Measurements from ENCODE around the gene DCXR.

The DCXR gene

DNA sequence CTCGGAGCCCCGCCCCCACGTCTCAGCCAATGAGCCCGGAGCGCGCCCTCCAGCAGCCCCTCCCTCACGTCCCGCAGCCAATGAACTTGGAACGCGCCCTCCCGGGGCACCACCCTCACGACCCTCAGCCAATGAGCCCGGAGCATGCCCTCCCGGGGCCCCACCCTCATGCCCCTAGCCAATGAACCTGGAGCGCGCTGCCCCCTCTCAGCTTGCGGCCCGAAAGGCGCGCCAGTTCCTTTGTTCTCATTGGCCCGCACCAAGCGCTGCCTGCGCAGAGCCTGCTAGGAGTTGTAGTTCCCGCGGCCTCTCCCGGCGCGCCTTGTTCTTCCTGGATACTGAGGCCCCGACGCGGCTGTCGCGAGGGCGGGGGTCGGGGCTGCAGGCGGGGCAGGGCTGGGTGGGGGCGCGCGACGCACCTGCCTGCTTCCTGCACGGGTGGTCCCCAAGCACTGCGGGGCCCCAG is 14.5 kb downstream of the DCXR start, which contains the start of gene LRRC45:
LRRC45 (plus strand) TSS at position 325 of the 466 bp plus-strand sequence. CDS start 339 bp downstream, outside the sequence.
- peak; percentile 98 for DNase-seq (ENCODE audit: low read depth, low spot score)

DNA sequence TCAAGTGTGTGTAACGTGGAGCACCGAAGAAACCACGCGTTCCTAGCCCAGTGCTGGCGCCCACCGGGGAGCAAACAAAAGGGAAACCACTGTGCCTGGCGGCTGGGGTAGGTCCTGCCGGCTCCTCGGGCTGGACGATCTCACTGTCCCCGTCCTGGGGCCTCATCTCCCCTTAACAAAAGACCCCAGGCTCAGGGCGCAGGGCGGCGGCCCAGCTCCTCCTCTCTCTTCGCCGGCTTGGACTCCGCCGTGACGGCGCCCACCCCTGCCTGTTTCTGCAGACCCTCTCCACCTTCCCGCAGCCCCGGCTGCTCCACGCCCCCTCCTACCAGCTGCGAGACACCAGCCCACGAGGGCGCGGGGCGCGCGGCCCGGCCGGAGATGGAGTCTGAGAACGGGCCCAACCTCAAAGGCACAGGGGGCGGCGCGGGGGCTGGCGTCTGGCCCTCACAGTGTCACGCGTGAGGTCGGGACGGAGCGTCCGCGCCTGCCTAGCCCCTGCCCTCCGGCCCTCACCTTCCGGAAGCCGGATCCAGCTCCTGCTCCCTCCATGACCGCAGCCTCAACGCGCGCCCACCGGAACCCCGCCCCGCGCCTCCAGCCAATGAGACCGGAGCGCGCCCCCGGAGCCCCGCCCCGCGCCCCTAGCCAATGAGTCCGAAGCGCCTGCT is 15.1 kb downstream of the DCXR start, which contains the start of gene CENPX:
CENPX (minus strand) TSS at position 569 of the 671 bp plus-strand sequence; CDS start at position 552, 17 bp downstream.
- no peak for DNase-seq (ENCODE audit: low read depth, low spot score)

DNA sequence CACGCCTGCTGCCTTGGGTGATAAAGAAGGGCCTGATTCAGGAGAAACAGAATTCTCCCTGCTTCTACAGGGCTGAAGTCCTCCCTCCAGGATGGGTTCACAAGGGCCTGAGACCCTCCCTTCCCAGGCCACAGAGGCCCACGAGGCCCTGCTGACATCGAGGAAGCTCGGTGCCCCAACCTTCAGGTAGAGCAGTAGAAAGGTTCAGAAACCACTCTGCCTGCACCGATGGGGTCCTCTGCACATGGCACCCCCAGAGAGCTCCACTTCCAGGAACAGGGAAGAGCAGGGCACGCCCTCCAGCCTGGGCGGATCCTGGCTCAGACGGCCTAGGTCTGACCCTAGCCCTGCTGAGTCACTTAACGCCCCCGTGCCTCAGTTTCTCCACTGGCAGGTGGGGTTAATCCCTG is 15.6 kb downstream of the DCXR start:
- DNase-seq (ENCODE audit: low read depth, low spot score), result no peak

DNA sequence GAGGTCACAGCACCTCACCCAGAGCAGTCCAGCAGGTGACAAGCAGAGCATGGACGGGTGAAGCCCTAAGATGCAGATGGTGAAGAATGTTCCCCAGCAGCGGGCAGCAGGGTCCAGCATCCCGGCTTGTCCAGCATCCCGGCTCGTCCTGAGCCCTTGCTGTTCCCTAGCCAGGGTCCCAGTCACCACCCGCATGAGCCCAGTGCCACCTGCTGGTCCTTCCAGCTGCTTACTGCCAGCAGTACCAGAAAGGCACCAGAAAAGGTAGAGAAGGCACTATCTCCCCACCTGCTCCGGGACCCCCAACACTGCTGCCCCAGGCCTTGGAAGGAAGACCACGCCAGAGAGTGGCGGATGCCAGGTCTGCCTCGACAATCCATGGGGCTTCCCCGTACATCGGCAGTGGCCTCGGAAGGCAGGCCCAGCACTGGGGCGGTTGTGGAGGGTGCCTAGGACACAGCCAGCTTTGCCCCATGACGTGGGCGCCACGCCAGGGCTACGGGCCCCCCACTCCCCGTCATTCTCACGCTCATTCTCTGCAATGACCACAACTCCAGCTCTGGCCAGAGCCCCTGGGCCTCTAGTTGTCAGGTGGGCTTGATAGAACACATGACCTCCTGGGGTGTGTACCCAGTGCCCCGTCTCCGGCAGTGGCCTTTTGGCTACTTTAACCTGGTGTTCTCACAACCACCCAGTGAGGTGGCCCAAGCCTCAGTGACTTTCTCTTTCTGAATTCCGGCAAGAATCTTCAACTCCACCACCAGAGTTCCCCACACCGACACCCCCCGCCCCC is 16.2 kb downstream of the DCXR start:
- DNase-seq (ENCODE audit: low read depth, low spot score), result no peak

DNA sequence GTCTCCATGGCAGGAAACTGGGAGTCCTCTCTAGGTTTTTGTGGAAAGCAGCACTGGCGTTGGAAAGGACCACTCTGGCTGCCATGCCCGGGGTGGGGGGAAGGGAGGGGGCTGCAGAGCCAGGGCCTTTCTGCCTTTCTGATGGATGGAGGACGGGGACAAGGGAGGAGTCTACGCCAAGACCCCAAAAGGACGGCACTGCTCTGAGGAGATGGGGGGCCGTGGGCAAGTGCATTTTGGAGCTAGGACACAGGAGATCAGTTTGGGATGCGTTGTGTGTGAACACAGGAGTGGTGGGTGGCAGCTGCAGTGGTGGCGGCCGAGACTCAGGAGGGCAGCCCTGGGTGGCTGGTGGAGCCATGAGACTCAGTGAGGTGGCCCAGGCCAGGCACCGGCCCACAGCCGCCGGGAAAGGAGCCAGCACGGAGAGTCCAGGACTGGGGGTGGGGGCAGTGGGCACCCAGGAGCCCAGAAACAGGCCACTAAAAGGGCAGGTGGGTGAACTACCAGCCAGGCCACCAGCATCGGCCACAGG is 16.9 kb downstream of the DCXR start:
- DNase-seq (ENCODE audit: low read depth, low spot score), result no peak

DNA sequence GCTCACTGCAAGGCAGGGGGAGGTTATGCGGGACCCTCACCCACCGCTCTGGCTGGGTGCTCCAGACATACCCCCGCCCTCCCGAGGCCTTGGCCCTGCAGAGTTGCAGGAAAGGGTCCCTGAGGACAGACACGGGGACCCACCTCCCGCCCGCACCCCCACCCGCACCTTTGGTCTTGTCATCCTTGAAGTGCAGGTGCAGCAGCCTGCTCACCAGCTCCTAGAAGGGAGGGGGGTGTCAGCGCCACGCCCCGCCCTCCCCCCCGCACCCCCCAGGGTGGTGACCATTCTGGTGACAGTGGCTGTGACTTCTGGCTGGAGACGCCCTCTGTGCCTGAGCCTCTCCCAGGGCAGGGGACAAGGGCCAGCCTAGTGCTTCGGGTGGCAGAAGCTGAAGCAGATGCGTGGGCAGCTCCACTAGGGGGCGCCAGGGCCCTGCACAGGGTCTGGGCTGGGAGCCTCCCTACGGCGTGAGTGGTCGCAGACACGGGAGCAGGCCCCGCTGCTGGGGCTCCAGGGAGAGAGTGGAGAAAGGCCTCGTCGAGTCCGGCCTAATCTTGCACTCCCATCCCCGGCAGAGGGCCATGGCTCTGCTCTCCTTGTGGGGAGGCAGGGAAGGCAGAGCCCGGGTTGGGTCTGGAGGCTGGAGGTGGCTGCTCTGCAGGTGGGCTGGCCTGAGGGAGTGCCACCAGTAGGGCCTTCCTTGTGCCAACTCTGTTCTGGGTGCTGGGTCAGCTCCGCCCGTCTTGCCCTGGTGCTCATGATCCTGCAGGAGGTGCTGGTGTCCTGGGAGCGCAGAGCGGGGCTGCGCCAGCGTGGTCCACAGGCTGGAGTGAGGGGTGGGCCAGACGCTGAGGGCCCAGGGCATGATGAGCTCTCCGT is 17.6 kb downstream of the DCXR start:
- no peak for DNase-seq (ENCODE audit: low read depth, low spot score)

DNA sequence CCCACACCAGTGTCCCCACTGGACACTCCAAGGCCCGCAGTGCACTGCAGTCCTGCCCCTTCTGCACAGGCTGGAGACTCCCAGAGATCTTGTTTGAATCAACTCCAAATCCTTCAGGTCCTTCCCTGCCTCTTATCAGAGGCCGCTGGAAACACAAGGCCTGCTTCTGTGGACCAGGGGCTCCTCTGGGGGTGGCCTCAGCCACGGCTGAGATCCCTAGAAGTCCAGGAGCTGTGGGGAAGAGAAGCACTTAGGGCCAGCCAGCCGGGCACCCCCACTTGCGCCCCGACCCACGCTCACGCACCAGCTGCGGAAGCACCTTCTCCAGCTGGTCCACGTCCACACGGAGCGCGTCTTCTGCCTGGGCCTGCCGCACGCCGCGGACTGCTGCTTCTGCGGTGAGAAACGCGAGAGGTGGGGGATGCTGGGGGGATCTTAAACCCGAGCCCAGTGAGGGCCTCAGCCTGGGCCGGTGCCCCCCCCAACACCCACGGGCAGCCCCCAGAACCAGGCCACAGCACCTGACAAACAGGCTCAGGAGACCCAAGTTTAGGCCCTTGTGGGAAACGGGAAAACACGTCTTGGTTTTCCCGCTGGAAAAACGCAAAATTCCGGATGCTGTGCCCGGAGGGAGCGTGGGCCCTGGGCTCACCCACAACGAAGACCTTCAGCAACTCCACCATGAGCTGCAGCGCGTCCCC is 18.4 kb downstream of the DCXR start:
- DNase-seq (ENCODE audit: low read depth, low spot score), result no peak

DNA sequence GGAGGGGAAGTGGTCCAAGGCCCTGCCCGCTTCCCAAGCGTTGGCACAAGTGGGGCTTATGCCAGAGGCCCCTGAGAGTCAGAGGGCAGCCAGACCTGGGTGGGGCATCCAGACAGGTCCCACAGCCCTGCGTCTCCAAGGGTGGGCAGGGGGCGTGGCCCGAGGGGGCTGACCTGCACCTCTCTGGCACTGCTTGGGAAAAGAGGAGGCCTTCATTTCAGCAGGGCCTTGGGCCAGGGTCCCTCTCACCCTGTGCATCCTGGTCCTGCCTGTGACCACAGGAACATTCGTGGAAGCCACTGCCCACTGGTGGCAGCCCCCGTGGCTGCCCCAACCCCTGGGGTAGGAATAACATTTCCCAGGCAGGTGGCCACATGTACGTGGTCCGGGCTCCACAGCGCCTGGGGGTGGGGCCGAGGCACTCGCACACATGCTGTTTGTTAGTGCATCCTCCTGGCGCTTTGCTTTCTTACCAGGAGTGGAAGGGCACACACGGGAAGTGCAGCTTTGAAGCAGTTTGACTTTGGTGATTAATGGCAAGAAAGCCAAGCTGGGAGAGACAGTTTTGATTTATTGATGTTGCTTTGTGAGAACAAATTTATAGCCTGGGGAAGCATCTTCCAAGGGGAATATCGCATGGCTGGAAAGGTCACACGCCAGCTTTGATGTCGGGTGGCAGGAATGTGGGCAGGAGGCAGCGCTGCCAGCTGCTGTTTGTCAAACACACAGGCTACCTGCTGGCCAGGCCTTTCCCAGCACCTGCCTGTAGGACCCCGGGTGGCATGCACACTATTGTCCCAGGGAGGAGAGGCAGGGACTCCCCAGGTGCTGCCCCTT is 19.1 kb downstream of the DCXR start:
- DNase-seq (ENCODE audit: low read depth, low spot score), result no peak

DNA sequence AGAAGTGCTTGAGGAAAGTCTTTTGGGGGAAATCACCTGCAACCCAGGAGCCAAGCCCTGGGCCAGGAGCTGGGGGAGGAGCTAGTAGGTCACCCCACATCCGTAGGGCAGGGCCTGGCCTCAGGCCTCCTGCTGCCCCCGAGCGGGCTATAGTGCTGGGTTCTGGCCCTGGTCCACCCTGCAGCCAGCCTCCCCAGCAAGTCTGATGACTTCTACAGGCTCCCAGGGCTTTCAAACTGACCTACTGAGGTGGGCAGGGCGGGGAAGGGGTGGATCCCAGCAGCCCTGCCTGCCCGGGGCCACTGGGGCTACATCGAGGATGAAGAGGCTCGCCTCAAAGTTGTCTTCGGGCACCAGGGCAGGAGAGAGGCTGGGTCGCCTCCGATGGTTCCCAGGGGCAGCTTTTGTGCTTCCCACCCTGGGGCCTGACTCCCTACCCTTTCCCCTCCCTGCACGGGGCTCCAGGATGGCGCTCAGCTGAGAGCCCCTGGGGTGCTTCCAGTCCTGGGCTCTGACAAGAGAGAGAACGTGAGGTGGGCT is 19.8 kb downstream of the DCXR start:
- no peak for DNase-seq (ENCODE audit: low read depth, low spot score)

DNA sequence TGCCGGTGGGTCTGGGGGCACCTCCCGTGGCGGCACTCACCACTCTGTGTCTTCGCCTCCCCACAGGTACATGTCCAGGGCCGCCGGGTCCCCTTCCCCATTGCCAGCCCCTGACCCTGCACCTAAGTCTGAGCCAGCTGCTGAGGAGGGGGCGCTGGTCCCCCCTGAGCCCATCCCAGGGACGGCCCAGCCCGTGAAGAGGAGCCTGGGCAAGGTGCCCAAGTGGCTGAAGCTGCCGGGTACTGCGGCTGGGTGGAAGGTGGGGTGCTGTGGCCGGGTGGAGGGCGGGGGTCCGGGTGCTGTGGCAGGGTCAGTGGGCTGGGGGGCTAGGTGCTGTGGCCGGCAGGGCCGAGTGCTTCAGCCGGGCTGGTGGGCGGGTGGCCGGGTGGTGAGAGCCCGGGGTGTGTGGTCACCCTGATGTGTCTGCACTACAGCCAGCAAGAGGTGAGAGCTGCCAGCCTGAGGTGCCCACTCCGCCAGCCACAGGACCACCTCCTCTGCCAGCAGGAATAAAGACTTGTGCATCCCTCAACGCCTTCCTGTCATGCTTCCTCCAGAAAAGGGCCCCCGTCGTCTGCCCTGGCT is 20.5 kb downstream of the DCXR start:
- DNase-seq (ENCODE audit: low read depth, low spot score), result no peak

DNA sequence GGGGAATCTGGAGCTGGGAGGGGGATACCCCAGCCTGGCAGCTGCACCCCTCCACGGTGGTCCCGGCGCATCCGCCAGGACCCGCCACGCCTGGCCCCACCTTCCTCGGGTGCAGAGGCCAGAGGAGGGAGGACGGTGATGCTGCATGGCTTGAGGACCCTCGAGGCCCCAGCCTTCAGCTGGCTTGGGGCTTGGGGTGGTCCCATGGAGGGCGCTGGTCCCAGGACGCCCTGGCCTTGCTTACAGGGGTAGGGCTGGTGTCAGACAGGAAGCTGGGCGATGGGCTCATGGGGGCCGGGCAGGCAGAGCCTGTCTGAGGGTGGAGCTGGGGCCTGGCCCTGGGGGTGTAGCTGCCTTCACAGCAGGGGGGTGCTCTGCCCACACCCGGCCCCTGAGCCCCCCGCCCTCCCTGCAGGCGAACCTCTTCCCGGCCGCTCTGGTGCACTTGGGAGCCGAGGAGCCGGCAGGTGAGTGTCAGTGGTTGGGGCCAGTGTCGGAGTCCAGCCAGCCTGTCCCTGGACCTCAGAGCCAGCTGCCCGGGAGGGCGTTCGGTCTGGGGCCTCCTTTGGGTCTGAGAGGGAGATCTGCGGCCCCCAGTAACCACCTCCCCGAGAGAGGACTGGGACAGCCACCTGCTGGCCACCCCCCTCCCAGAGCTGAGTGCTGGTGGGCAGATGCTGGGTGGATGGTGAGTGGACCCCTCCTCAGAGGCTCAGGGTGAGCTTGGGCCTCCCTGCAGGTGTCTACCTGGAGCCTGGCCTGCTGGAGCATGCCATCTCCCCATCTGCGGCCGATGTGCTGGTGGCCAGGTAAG is 21.2 kb downstream of the DCXR start:
- DNase-seq (ENCODE audit: low read depth, low spot score), result no peak

DNA sequence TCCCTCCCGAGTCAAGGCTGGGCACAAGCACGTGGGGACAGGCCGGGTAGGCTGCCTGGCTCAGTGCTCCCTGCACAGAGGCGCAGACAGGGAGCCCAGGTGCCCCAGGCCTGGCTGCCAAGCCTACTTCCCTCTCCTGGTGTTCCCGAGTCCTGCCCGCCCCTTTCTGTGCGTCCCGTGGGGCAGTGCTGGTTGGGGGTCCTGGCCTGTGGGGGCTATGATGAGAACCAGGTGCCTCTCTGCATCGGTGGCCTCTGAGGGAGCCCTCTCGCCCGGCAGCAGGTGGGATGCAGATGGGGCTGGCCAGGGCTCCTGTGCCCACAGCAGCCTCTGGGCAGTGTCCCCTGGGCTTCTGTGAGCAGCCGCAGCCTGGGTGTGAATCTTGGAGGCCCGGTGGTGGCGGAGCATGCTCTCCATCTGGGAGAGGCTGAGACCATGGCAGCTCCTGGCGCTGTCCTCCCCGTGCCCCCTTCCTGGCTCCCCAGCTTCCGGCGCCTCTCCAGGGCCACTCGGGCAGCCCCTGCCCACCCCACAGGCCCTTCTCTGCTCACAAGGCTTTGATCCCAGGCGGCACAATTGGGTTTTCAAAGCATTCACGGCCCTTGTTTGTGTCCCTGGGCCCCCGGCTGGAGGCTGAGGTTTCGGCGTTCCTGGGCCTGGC is 22.1 kb downstream of the DCXR start:
- DNase-seq (ENCODE audit: low read depth, low spot score), result no peak

DNA sequence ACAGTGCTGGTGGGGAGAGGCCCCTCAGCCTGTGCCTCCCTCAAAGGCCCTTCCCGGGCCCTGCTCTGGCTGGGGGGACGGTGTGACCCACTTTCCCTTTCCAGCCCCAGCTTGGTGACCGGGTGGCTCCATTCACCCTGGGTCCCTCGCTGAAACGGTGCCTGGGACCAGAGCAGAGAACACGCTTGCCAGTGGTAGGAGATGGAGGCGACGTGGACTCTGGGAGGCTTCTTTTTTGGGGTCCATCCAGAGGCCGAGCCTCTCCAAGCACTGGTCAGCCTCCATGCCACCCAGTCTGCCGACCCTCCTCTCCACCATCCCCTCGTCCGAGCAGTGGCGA is 22.6 kb downstream of the DCXR start:
- DNase-seq (ENCODE audit: low read depth, low spot score), result no peak

DNA sequence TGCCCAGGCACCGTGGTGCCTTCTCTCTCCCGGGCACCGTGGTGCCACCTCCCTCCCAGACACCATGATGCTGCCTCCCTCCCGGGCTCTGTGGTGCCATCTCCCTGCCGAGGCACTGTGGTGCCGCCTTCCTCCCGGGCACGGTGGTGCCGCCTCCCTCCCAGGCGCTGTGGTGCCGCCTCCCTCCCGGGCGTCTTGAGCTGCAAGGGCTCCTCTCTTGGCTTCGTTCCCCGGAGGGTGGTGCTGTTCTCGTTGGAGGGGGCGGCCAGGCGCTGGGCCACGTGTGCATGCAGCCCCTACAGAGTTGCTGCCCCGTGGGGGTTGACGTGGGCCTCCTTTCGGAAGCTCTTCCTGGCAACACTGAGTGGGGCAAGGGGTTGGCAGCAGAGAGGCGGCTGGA is 23.1 kb downstream of the DCXR start:
- no peak for DNase-seq (ENCODE audit: low read depth, low spot score)

DNA sequence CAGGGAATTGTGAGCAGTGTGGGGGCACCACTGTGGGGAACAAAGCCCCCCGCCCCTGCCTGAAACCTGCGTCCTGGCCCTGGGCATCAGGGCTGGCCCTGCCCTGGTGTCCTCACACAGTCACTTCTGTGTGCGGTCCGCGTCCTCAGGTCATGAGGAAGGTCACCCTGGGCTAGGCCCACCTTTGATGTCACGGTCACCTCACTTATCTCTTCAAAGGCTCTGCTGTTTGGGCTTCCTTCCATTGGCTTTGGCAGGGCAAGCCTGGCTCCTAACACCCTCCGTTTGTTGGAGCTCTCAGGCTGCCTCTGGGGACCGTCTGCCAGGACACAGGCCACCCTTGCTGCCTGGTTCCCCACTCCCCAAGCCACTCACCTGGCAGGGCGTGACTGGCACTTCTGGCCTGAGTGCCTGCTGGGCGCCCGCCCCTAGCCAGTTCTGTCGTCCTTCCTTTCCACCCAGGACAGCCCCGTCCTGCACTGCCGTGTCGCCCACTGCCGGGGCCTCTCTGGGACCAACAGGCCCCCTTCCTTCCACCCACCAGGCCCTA is 23.6 kb downstream of the DCXR start:
- no peak for DNase-seq (ENCODE audit: low read depth, low spot score)

DNA sequence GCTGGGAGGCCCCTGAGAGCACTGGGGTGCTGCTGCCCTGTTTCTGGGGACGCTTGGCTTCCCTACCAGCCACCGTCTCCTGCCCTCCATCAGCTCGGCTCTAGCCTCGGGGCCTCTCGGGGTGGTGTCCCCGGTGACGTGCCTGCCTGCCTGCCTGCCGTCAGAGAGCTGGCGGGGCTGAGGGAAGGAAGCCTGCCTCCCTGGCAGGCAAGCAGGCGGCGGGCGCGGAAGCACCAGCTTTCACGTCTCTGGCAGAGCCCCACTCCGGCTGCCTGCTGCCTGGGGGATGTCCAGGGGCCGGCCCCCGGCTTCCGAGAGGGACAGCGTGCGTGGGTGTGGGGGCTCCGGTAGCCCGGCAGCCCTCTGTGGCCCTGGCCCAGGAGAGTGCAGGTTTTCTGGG is 24.2 kb downstream of the DCXR start:
- no peak for DNase-seq (ENCODE audit: low read depth, low spot score)

DNA sequence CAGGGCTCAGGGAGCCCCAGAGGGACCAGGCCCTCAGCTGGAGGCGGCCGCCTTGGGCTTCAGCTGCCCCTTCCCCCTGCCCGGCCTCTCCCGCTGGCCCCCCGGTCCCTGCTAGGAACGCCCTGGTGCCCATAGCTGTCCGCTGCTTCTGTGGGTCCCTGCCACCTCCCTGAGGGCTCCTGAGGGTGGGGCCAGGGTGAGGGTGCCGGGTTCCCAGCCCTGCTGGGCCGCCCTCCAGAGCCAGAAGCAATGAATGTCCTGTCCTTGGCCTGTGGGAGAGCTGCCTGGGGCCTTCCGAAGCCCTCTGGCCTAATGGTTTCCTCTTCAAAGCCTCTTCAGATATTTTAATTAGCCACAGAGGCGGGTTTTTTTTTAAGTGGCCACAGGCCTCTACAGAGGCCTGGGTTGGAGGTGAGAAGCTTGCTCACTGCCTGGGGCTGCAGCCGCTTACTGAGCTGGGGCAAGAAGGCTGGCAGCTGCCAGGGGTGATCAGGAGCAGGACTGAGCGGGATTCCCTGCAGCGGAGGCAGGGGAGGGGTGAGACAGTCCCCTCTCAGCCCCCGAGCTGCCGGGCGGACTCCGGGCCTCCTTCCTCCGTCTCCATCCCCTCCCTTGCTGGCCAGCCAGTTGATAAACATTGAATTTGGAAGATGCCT is 24.7 kb downstream of the DCXR start:
- no peak for DNase-seq (ENCODE audit: low read depth, low spot score)

Measured in brain pericyte (primary cell).